M059J (cell line): ENCODE measurements around the gene RRP1B. TPM values are rescaled to one million over a fixed set of nuclear protein-coding genes. Genes with fewer than 3 reads are reported as not detected.
A peak's percentile ranks its signal among the peaks of the same experiment; 100 is the strongest.

Source experiments
- DNase-seq: peaks from one replicate; pipeline ENCODE4 v3.0.0-alpha.2; 2012; ENCODE audit warnings: low read depth
- total RNA-seq: library from RNA; depleted of rRNA; stranded (reverse); fragments of >200 nt; shearing (Covaris generic); gene quantifications from 2 replicates; pipeline ENCODE4 v1.2.3, GENCODE V29; 2014; rRNA removed

RRP1B gene
- total RNA-seq, 1 experiment from 2014 or later: 42.8 TPM

- peak; percentile 49 for DNase-seq
Measured at GRCh38 chr21:43740497-43741156, 81.3 kb downstream of the RRP1B start.

- DNase-seq: no peak
Measured at GRCh38 chr21:43741423-43742096, 82.2 kb downstream of the RRP1B start.

GRCh38 chr21:43743947-43744346 is 84.6 kb downstream of the RRP1B start:
- no peak for DNase-seq

GRCh38 chr21:43744725-43745124 is 85.4 kb downstream of the RRP1B start:
- no peak for DNase-seq

Other genes starting within 250 kb of the RRP1B start
- 1.2 and 3.6 TPM in 2 replicates for gene SIK1, start 232.4 kb upstream of the RRP1B start, total RNA-seq
- 2.0 and 4.7 TPM in 2 replicates for gene HSF2BP, start 72 bp upstream of the RRP1B start, total RNA-seq
- gene PDXK, start 59.6 kb downstream of the RRP1B start, total RNA-seq: 138 and 149 TPM in 2 replicates
- 29.6 and 35.7 TPM in 2 replicates for gene CSTB, start 116.7 kb downstream of the RRP1B start, total RNA-seq
- 29.8 and 34.6 TPM in 2 replicates for gene RRP1, start 130.0 kb downstream of the RRP1B start, total RNA-seq
- 27.8 and 59.8 TPM in 2 replicates for gene AGPAT3, start 205.7 kb downstream of the RRP1B start, total RNA-seq